ENCODE results near the gene IL22RA2. TPM values are rescaled to one million over a fixed set of nuclear protein-coding genes. Genes with fewer than 3 reads are reported as not detected.

IL22RA2 gene
- total and polyA plus RNA-seq, 3 donors from 2014 or later = not detected

GRCh38 chr6:137097057-137097456 lies 76.4 kb downstream of the IL22RA2 start:
- Histone ChIP-seq H3K9me3 (no peaks in the 10 kb centered on the region), H3K27me3 (no peaks in the 10 kb centered on the region), H3K36me3 (ENCODE audit: low read depth, missing control alignments) (no peaks in the 10 kb centered on the region), H3K27ac (no peak overlapping the region), H3K4me1 (no peaks in the 10 kb centered on the region), H3K4me3 (no peak overlapping the region)
- TF ChIP-seq CTCF (IDR thresholded peaks at IDR 0.05) (no peak), POLR2A (IDR thresholded peaks at IDR 0.05) (no peak)
- intact Hi-C loops (cut with DNase I; ENCODE audit: low total_unique reads) = loop anchor here (10.0 kb wide), 2 partner anchors 218 to 538 kb away; no protein-coding TSS in a partner anchor
- DNase-seq = no peak

GRCh38 chr6:137095651-137096238 lies 77.7 kb downstream of the IL22RA2 start:
- H3K4me3 ChIP-seq = no peak overlapping the region
- H3K27ac ChIP-seq = no peak overlapping the region
- no peaks in the 10 kb centered on the region for H3K4me1 ChIP-seq
- DNase-seq = no peak
- TF ChIP-seq CTCF (IDR thresholded peaks at IDR 0.05) (no peak), POLR2A (IDR thresholded peaks at IDR 0.05) (no peak)
- intact Hi-C loops (cut with DNase I; ENCODE audit: low total_unique reads) = loop anchor here (10.0 kb wide), 2 partner anchors 219 to 539 kb away; no protein-coding TSS in a partner anchor
- H3K36me3 ChIP-seq (ENCODE audit: low read depth, missing control alignments) = no peaks in the 10 kb centered on the region
- no peaks in the 10 kb centered on the region for H3K27me3 ChIP-seq
- no peaks in the 10 kb centered on the region for H3K9me3 ChIP-seq

- WGBS, 2 donors = 63 to 81% methylated on average over 10 of the region's 10 CpGs
- no peak for TF ChIP-seq POLR2A (IDR thresholded peaks at IDR 0.05)
- TF ChIP-seq CTCF (IDR thresholded peaks at IDR 0.05) = no peak
Observed at GRCh38 chr6:137095093-137095492, 78.4 kb downstream of the IL22RA2 start.

GRCh38 chr6:137094411-137095008 lies 78.9 kb downstream of the IL22RA2 start:
- no peaks in the 10 kb centered on the region for H3K27me3 ChIP-seq
- no peak overlapping the region for H3K27ac ChIP-seq
- no peak overlapping the region for H3K4me3 ChIP-seq
- 30 to 36% methylated on average over 5 of the region's 5 CpGs for WGBS, 2 donors
- H3K36me3 ChIP-seq (ENCODE audit: low read depth, missing control alignments) = no peaks in the 10 kb centered on the region
- peak; percentile 58 to 64 (median 61) for TF ChIP-seq CTCF (IDR thresholded peaks at IDR 0.05)
- TF ChIP-seq POLR2A (IDR thresholded peaks at IDR 0.05) = no peak
- intact Hi-C loops (cut with DNase I; ENCODE audit: low total_unique reads) = loop anchor here (10.0 kb wide), 2 partner anchors 220 to 540 kb away; no protein-coding TSS in a partner anchor
- H3K4me1 ChIP-seq = no peaks in the 10 kb centered on the region
- no peaks in the 10 kb centered on the region for H3K9me3 ChIP-seq
- DNase-seq = peak; percentile 76

More at GRCh38 chr6:137095093-137095492, 78.4 kb downstream of the IL22RA2 start:
- H3K27me3 ChIP-seq = no peaks in the 10 kb centered on the region
- H3K9me3 ChIP-seq = no peaks in the 10 kb centered on the region
- no peaks in the 10 kb centered on the region for H3K36me3 ChIP-seq (ENCODE audit: low read depth, missing control alignments)
- H3K4me1 ChIP-seq = no peaks in the 10 kb centered on the region
- no peak overlapping the region for H3K4me3 ChIP-seq
- no peak overlapping the region for H3K27ac ChIP-seq
- DNase-seq = no peak
- intact Hi-C loops (cut with DNase I; ENCODE audit: low total_unique reads) = loop anchor here (10.0 kb wide), 2 partner anchors 220 to 540 kb away; no protein-coding TSS in a partner anchor

Other genes with a start within 250 kb of the IL22RA2 start
- gene IL20RA, start 128.7 kb downstream of the IL22RA2 start, total RNA-seq = 10 to 100 TPM; 16.1 to 16.6 TPM
- 8.4 TPM for gene IL20RA, start 128.7 kb downstream of the IL22RA2 start, polyA plus RNA-seq (ENCODE audit: insufficient read depth, low read depth, low replicate concordance)
- gene IFNGR1, start 45.7 kb upstream of the IL22RA2 start, total RNA-seq = 10 to 100 TPM; 46.4 to 47.8 TPM
- gene IFNGR1, start 45.7 kb upstream of the IL22RA2 start, polyA plus RNA-seq (ENCODE audit: insufficient read depth, low read depth, low replicate concordance) = 49.6 TPM

All from testis (tissue), 3 donors.